ENCODE measurements around the gene HAAO. TPM values are rescaled to one million over a fixed set of nuclear protein-coding genes. Genes with fewer than 3 reads are reported as not detected.

Gene HAAO
- total RNA-seq, 3 donors from 2014 or later = 5.8 to 38.4 (median 9.8) TPM

DNA sequence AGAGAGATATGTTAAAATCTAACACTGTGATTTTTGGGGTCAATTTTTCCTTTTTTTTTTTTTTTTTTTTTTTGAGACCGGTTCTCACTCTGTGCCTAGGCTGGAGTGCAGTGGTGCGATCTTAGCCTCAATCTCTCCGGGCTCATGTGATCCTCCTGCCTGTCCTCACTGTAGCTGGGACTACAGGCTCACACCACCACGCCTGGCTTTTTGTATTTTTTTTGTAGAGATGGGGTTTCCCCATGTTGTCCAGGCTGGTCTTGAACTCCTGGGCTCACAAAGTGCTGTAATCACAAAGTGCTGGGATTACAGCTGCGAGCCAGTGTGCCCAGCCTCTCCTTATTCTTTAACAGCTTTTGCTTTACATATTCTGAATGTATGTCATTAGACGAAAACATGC lies 2.9 kb upstream of the HAAO start:
- intact Hi-C loops (cut with DNase I, micrococcal nuclease) = no loop called here
- Histone ChIP-seq H3K4me3 (no peak overlapping the region), H3K4me1 (ENCODE audit: low read depth) (no peaks in the 10 kb centered on the region), H3K36me3 (ENCODE audit: low read depth) (no peaks in the 10 kb centered on the region), H3K9me3 (no peaks in the 10 kb centered on the region)
- TF ChIP-seq, protein P1, sequence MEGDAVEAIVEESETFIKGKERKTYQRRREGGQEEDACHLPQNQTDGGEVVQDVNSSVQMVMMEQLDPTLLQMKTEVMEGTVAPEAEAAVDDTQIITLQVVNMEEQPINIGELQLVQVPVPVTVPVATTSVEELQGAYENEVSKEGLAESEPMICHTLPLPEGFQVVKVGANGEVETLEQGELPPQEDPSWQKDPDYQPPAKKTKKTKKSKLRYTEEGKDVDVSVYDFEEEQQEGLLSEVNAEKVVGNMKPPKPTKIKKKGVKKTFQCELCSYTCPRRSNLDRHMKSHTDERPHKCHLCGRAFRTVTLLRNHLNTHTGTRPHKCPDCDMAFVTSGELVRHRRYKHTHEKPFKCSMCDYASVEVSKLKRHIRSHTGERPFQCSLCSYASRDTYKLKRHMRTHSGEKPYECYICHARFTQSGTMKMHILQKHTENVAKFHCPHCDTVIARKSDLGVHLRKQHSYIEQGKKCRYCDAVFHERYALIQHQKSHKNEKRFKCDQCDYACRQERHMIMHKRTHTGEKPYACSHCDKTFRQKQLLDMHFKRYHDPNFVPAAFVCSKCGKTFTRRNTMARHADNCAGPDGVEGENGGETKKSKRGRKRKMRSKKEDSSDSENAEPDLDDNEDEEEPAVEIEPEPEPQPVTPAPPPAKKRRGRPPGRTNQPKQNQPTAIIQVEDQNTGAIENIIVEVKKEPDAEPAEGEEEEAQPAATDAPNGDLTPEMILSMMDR (IDR thresholded peaks at IDR 0.05) = no peak
- no peak for DNase-seq
- ATAC-seq = no peak

DNA sequence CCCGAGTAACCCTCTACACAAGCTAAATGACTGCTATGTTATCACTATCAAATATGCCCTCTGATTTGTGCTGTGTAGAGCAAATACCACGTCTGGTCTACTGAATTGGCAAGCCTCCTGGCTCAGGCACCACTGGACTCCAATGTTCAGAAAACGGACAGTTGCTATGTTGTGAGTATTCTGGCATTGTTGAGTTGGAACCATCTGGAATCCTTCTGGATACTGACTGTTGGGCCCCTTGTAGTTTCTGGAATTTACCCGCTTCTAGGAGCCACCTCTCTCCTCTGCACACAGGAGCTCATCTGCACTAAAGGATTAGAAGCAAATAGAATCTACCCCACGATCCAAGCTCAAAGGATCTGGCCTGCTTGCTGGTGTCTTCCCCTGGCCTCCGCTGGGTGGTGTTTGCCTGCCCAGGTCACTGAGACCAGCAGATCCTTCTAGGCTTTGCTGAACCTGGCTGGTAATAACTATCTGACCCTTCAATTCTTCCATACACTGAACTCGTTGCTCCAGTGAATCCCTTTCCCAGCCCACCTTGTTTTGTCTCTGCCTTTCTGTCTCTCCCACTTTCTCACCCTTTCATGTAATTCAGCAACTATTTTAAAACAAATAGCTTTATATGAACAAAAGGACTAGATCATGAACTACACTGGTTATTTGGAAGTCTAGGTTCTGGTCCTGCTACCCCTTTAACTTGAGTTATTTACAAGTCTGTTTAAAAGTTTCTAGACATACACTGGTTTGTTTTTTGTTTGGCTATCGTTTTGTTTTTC lies 2.1 kb upstream of the HAAO start:
- intact Hi-C loops (cut with DNase I, micrococcal nuclease) = no loop called here
- H3K4me3 ChIP-seq = no peak overlapping the region

DNA sequence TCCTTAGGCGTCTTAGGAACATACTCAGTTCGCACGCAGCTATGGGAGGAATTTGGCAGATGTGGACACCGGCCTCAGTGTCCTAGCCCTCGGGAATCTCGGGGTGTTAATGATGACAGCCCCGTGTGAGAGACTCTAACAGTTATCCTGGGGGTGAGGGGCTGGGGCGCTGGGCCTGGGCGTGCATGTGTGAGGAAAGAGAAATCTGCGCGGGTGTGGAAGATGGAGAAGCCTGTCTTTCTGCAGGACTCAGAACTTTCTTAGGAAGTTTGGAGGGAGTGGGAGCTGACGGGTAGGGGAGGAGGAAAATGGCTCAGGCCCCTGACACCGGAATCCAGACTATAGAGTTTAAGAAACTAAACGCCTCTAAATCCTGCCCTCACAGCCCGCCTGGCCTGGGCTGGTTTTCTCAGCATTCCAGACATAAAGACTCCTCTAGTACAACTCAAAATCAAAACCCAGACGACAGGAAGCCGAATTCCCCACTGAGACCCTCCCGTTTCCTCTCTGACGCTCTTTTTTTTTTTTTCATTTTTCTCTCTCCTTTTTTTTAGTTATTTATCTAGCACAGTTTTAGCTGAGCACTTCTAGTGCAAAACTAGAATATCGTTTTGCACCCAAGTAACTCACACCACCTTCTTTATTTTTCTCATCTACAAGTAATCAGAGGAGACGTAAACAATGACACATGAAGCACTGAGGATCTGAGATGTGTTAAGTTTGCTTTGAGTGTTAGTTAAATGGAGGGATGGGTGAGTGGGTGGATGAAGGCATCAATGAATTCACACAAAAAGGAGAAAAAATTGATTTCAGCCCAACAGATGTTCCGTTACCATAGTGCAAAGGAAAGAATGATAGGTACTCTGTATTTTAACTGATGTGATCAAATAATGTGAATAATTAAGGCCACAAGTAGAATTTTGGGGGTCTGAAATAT lies 1.2 kb upstream of the HAAO start:
- Histone ChIP-seq H3K4me3 (peak overlapping the region; percentile 32), H3K36me3 (ENCODE audit: low read depth) (no peaks in the 10 kb centered on the region), H3K9me3 (no peaks in the 10 kb centered on the region), H3K4me1 (ENCODE audit: low read depth) (no peaks in the 10 kb centered on the region)
- intact Hi-C loops (cut with DNase I, micrococcal nuclease) = no loop called here
- DNase-seq = peak in 1 of 3 donors; percentile 47
- TF ChIP-seq, protein P1 (IDR thresholded peaks at IDR 0.05) = no peak
- ATAC-seq = no peak

More for the DNA sequence above, 2.1 kb upstream of the HAAO start:
- Histone ChIP-seq H3K36me3 (ENCODE audit: low read depth) (no peaks in the 10 kb centered on the region), H3K9me3 (no peaks in the 10 kb centered on the region), H3K4me1 (ENCODE audit: low read depth) (no peaks in the 10 kb centered on the region)
- no peak for DNase-seq
- peak; percentile 9 for ATAC-seq
- TF ChIP-seq, protein P1 (IDR thresholded peaks at IDR 0.05) = no peak

GRCh38 chr2:42792087-42792582 lies 248 bp downstream of the HAAO start:
- peak; percentile 78 for ATAC-seq
- DNase-seq = peak in 1 of 3 donors; percentile 81
- no peaks in the 10 kb centered on the region for H3K9me3 ChIP-seq
- H3K4me3 ChIP-seq = peak overlapping the region; percentile 32
- TF ChIP-seq, protein P1 (IDR thresholded peaks at IDR 0.05) = no peak
- H3K36me3 ChIP-seq (ENCODE audit: low read depth) = no peaks in the 10 kb centered on the region
- no peaks in the 10 kb centered on the region for H3K4me1 ChIP-seq (ENCODE audit: low read depth)
- intact Hi-C loops (cut with DNase I, micrococcal nuclease) = no loop called here

DNA sequence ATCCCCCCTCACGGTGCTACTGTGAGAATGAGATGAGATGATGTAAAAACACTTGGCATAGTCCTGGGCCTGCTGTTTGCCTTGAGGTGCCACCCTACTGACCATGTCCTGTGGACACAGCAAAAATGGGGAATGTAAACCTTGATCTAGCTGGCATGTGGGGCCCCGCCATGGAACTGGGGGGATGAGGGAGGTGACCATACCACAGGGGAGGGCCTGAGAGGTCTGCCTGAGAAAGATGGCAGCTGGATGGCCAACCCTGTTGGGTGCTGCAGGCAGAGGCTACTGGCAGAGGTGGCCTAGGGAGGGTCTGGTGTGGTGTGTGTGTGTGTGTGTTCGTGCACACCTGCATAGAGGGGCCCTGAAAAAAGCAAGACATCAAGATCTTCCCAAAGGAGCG lies 777 bp downstream of the HAAO start:
- intact Hi-C loops (cut with DNase I, micrococcal nuclease) = no loop called here
- Histone ChIP-seq H3K9me3 (no peaks in the 10 kb centered on the region), H3K4me1 (ENCODE audit: low read depth) (no peaks in the 10 kb centered on the region), H3K36me3 (ENCODE audit: low read depth) (no peaks in the 10 kb centered on the region), H3K4me3 (no peak overlapping the region)
- TF ChIP-seq, protein P1 (IDR thresholded peaks at IDR 0.05) = no peak
- no peak for DNase-seq
- ATAC-seq = no peak

Measured in mucosa of descending colon (tissue), 3 donors.